Body of pancreas (tissue), 4 donors: ENCODE data around the gene KCNK13. TPM values are rescaled to one million over a fixed set of nuclear protein-coding genes. Genes with fewer than 3 reads are reported as not detected.
A peak's percentile ranks its signal among the peaks of the same experiment; 100 is the strongest.

ENCODE experiments used
- ATAC-seq: fragments of 150-250 bp; one replicate; pipeline ENCODE4 v1.9.1; 2016
- DNase-seq, 4 donors: peaks; one replicate each; pipeline ENCODE4 v3.0.0-alpha.2; 2019
- H3K27ac ChIP-seq, 4 donors: fragments of 200-600 bp; sonication (generic); 1 replicate in 3 of 4; 2 replicates in 1 of 4; pipeline versions ENCODE4 v1.5.1 to v1.6.1; 2016 to 2019; ENCODE audit warnings: mild to moderate bottlenecking in 1 of 4, mixed read lengths in 1 of 4, moderate library complexity in 1 of 4
- H3K27me3 ChIP-seq, 2 donors: fragments of 200-600 bp; sonication (generic); one replicate each; pipeline ENCODE4 v1.6.0; 2016; ENCODE audit warnings: mild to moderate bottlenecking in 1 of 2
- H3K36me3 ChIP-seq, 2 donors: fragments of 200-600 bp; sonication (generic); replicated peaks in 1 of 2; 2 replicates each; pipeline ENCODE4 v1.5.1; 2016; ENCODE audit warnings: low read depth in 2 of 2; ENCODE audit not compliant: insufficient read depth in 1 of 2
- H3K4me1 ChIP-seq: fragments of 200-600 bp; sonication (generic); one replicate; pipeline ENCODE4 v1.6.0; 2016
- H3K4me3 ChIP-seq, 2 donors: fragments of 200-600 bp; sonication (generic); 1 replicate in 1 of 2; 2 replicates in 1 of 2; pipeline ENCODE4 v1.5.1; 2016 to 2019
- H3K9me3 ChIP-seq, 3 donors: fragments of 200-600 bp; sonication (generic); 1 replicate in 2 of 3; 2 replicates in 1 of 3; pipeline ENCODE4 v1.5.1; 2016
- CTCF ChIP-seq, 7 experiments: fragments of 450-650 bp in 4 of 7; fragments of 200-600 bp in 3 of 7; sonication (generic) in 3 of 7; IDR thresholded peaks; one replicate each; pipeline ENCODE4 v1.5.1; 2016 to 2019; ENCODE audit warnings: antibody characterized with exemption in 7 of 7
- POLR2A ChIP-seq, 3 donors: fragments of 450-650 bp; IDR thresholded peaks; one replicate each; pipeline ENCODE4 v1.6.1; 2016; ENCODE audit warnings: antibody characterized with exemption in 3 of 3, mild to moderate bottlenecking in 2 of 3
- WGBS, 2 donors: methylation state at CpG; one replicate each; pipeline ENCODE4 v1.1.5; 2017; 5-methylcytosine and 5-hydroxymethylcytosine counted together
- intact Hi-C: fragments of 100-400 bp; cut with DNase I; formaldehyde crosslinking; loops from one replicate; pipeline ENCODE4 v1.15.1; 2023
- total RNA-seq, 2 donors: library from RNA; depleted of rRNA; stranded (reverse); fragments of >200 nt; gene quantifications; one replicate each; pipeline ENCODE4 v1.1.0, GENCODE V29; 2016

KCNK13 gene
- total RNA-seq, result under 1 TPM in 1 of 2 donors, not detected in 1; 0.26 TPM

GRCh38 chr14:90061685-90062126 is at the start of gene KCNK13:
TSS of gene KCNK13 (plus strand) at chr14:90061994. CDS start at chr14:90062206, 212 bp downstream.
- ATAC-seq (no peak), DNase-seq (peak in 2 of 4 donors; percentile 6 to 22)
- H3K4me3 ChIP-seq, result peak within 1 kb of the TSS in 1 of 2 donors; percentile 13
- TF ChIP-seq POLR2A (IDR thresholded peaks at IDR 0.05), result no peak
- no peak for TF ChIP-seq CTCF (IDR thresholded peaks at IDR 0.05)
- H3K4me1 ChIP-seq, result peaks cover 31% of the 10 kb centered on the region
- H3K9me3 ChIP-seq, result no peaks in the 10 kb centered on the region
- H3K36me3 ChIP-seq, result no peaks in the 10 kb centered on the region
- intact Hi-C loops, result no loop called here
- 1 to 8% methylated on average over 18 to 52 of the region's 52 CpGs for WGBS, 2 donors
- H3K27me3 ChIP-seq, result peaks cover 0 to 26% of the 10 kb centered on the region in 2 donors
- no peak within 1 kb of the TSS for H3K27ac ChIP-seq

GRCh38 chr14:90017371-90017770 is 44.4 kb upstream of the KCNK13 start:
- intact Hi-C loops, result no loop called here
- TF ChIP-seq CTCF (IDR thresholded peaks at IDR 0.05), result no peak
- no peak for TF ChIP-seq POLR2A (IDR thresholded peaks at IDR 0.05)
- Histone ChIP-seq H3K9me3 (no peaks in the 10 kb centered on the region), H3K4me1 (no peaks in the 10 kb centered on the region), H3K27ac (no peak overlapping the region), H3K4me3 (no peak overlapping the region), H3K36me3 (peaks cover 0 to 7% of the 10 kb centered on the region in 2 donors), H3K27me3 (no peaks in the 10 kb centered on the region)
- ATAC-seq (no peak), DNase-seq (no peak)
- whole genome bisulfite sequencing, 2 donors, result 94% methylated on average over 4 of the region's 4 CpGs

DNA sequence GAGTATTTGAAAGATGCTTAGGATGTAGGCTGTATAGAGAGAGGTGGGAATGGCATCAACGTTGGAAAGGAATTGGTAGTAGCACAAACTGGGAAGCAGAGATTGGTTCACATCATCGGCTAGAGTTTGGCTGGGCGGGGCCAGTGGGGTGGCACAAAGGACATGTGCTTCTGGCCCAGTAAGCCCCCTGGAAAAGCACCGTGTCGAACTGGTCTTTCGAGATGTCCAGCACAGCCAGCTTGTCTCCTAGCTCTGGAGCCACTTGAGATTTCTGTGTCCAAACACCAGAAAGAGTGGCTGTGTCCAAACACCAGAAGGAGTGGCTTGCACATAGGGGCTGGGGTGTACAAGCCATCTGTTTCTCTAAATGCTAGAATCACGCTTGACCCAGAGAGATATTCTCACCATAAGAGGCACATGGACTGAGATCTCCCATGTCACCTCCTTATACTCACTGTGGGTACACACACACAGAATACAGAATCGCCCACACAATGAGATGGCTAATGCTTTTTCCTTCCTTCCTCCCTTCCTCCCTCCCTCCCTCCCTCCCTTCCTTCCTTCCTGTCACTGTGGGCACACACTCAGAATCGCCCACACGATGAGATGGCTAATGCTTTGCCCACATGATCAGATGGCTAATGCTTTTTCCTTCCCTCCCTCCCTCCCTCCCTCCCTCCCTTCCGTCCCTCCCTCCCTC is 41.8 kb upstream of the KCNK13 start:
- peaks cover 0 to 7% of the 10 kb centered on the region in 2 donors for H3K36me3 ChIP-seq
- ATAC-seq, result no peak
- 85 to 86% methylated on average over 10 to 11 of the region's 11 CpGs for WGBS, 2 donors
- no peaks in the 10 kb centered on the region for H3K4me1 ChIP-seq
- H3K27ac ChIP-seq, result no peak overlapping the region
- no peak overlapping the region for H3K4me3 ChIP-seq
- no peak for DNase-seq
- intact Hi-C loops, result no loop called here
- no peak for TF ChIP-seq POLR2A (IDR thresholded peaks at IDR 0.05)
- no peak for TF ChIP-seq CTCF (IDR thresholded peaks at IDR 0.05)
- no peaks in the 10 kb centered on the region for H3K27me3 ChIP-seq
- H3K9me3 ChIP-seq, result no peaks in the 10 kb centered on the region

DNA sequence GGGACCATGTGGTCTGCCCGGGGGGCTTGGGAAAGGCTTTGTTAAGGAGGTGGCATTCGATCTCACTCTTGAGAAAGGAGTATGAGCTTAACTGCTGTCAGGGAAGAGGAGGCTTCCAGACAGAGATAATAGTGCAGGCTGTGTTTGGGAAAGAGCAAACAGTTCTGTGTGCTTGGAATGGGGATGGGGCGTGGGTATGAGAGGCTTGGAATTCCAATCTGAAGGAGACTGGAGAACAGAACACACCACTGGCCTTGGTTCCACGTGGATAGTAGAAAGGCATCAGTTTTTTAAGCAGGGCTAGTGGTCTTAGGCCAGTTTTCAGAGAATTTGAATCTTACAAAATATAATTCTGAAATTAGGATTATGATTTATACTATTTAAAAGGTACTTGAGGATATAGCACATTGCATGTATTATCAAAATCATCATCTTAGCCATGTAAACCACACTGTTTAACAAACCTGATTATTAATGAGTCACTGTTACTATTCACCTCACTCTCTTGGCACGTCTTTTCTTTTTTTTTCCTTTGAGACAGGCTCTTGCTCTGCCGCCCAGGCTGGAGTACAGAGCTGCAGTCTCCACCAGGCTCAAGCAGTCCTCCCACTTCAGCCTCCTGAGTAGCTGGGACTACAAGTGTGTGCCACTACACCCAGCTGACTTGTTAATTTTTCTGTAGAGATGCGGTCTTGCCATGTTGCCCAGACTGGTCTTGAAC is 38.5 kb upstream of the KCNK13 start:
- Histone ChIP-seq H3K4me3 (no peak overlapping the region), H3K36me3 (peaks cover 0 to 5% of the 10 kb centered on the region in 2 donors), H3K9me3 (no peaks in the 10 kb centered on the region), H3K4me1 (no peaks in the 10 kb centered on the region), H3K27me3 (no peaks in the 10 kb centered on the region), H3K27ac (no peak overlapping the region)
- TF ChIP-seq CTCF (IDR thresholded peaks at IDR 0.05), result no peak
- no peak for TF ChIP-seq POLR2A (IDR thresholded peaks at IDR 0.05)
- no peak for ATAC-seq
- intact Hi-C loops, result no loop called here
- no peak for DNase-seq
- WGBS, 2 donors, result 71 to 82% methylated on average over 7 of the region's 7 CpGs
